Stimulated activated CD4-positive, alpha-beta T cell treated with anti-CD3 and anti-CD28 coated beads, Interleukin-1b, Interleukin-23, amount 100 ng/mL, for 48 hours (primary cell): ENCODE data around the gene FRMD4A.

Experiments
- DNase-seq: peaks from one replicate; pipeline ENCODE4 v3.0.0-alpha.2; 2020

FRMD4A gene

DNA sequence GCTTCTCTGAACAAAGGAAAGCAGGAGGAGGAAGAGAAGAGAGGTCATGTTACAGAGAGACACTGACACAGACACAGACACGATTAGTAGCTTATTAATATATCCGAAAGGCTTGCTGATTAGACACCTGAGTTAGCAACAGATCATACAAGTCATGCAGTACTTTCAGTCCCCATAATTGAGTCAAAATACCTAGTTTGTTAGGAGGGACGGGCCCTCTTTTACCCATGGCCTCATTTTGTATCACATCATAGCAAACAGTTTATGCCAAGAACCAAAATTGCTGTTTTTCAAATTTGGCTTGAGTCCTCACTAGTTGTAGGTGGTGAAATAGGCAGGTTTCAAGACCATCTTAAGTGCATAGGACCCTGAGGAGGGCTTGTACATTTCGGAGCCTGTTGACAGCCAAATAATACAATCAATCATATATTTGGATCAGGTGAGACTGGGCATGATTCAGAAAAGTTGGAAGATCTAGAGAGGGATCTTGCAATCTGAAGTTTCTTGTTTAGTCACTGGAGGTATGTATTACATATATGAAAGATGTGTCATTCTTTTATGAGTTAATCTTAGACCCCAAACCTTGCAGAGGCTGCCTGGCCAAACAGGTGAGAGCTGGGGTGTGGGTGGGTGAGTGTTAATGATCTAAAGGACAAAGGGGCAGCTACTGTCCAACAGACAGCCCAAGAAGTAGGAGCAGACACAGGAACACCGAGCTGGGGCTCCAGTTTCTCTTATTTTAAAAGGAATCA lies 678.6 kb downstream of the FRMD4A start:
- peak; percentile 21 for DNase-seq

- DNase-seq: no peak
Observed at GRCh38 chr10:13650961-13651360, 679.8 kb downstream of the FRMD4A start.

DNA sequence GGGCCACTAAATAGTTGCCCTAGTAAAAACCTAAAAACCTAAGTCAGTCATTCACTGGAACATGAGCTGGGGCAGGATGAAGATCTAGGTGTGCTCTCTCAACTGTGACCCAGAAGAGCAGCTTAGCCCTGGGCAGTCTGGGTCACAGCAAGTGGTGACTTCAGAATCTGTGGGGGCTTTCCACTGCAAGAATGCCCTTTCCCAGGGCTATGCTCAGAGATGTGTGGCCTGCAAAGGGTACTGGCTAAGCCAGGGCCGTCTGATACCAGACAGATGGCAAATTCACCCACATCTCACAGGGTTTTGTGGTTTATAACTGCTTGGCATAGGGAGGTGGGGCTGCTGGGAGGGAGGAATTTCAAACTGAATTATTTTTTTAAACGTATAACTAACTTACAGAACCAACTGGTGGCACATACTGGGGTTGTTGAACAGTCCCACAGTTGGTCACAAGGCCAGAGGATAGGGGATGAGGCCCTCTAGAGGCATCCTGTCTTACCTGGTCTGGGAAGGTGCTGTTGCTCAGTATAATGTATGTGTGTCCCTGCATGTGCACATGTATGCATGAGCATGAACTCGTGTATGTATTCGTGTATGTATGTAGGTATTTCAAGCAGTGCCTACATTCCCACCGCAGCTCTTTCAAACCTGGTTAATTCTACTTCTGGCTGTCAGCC lies 680.7 kb downstream of the FRMD4A start:
- no peak for DNase-seq

GRCh38 chr10:13648425-13648824 lies 682.3 kb downstream of the FRMD4A start:
- DNase-seq: no peak

- DNase-seq: no peak
Observed at GRCh38 chr10:13644866-13645265, 685.9 kb downstream of the FRMD4A start.

DNA sequence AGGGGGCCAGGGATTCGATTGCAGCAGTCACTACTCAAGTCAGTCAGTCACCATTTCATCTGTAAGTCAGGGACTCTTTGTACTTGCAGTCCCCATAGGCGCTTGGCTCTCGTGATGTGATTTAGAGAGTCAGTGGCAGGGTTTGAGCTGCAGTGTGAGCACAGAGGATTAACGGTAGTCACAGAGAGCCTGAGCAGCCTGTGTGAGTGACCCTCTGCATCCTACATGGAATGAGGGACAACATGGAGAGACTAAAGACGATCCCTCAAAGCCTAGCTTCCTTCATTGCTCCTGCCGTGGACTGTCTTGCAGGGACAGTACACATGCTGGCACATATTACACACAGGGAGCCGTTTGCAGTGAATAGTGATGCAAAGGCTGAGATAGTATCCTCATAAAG lies 687.7 kb downstream of the FRMD4A start:
- no peak for DNase-seq

- DNase-seq: no peak
Observed at GRCh38 chr10:13642293-13642692, 688.4 kb downstream of the FRMD4A start.

DNA sequence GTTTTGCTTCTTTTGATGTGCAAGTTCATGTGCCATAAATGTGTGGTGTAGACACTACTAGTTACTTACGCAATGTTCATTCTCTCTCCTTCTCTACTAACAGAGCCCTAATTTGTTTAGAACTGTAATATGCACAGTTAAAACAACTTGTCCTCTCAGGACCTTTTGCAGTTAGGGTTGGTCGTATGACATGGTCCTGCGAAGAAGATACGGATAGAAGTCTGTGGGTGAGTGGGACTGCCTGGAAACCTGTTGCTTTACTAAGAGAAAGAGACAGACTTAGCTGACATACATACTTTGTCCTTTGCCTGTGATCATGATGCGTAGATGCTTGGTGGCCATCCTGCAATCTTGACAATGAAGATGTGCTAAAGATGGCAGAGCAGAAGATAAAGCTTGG lies 692.8 kb downstream of the FRMD4A start:
- no peak for DNase-seq

DNA sequence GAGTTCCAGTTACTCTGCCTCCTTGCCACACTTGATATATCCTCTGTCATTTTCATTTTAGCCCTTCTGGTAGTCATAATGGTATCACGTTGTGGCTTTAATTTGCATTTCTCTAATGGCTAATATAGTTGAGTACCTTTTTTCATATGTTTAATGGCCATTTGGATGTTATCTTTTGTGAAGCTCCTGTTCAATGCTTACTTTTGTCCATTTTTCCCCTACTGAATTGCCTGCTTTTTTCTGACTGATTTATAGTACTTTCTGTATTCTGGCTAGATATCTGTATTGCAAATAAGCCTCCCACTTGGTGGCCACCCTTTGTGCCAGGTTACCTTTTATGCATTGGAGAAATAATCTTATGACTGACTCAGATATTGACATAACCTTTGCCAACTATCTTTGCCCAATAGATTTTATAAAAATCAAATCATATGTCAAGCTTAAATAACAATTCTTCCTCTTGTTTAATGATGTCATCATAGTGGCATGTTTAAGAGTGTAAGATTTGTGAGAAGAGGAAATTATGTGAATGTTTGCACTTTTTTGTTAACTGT lies 693.3 kb downstream of the FRMD4A start:
- DNase-seq: no peak

DNA sequence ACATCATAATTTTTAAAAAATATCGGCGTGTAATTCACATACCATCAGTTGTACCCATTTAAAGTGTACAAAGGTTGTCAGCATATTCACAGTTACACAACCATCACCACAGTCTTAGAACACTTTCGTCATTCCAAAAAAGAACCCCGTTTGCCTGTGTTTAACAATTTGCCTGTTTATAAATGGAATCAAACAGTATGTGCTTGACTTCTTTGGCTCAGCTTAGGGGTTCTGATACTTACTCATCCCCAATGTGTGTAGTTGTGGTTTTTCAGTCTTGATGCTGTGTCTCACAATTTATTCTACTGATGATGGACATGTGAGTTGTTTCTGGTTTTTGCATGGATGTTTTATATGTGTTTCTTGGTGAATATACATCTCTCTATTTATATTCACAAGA lies 693.9 kb downstream of the FRMD4A start:
- no peak for DNase-seq

GRCh38 chr10:13634207-13634606 lies 696.5 kb downstream of the FRMD4A start:
- DNase-seq: no peak

GRCh38 chr10:13633689-13634088 lies 697.0 kb downstream of the FRMD4A start:
- DNase-seq: no peak

- no peak for DNase-seq
Observed at GRCh38 chr10:13632884-13633440, 697.8 kb downstream of the FRMD4A start.

- DNase-seq: no peak
Observed at GRCh38 chr10:13632440-13632839, 698.3 kb downstream of the FRMD4A start.

GRCh38 chr10:13631594-13631993 lies 699.1 kb downstream of the FRMD4A start:
- DNase-seq: no peak

DNA sequence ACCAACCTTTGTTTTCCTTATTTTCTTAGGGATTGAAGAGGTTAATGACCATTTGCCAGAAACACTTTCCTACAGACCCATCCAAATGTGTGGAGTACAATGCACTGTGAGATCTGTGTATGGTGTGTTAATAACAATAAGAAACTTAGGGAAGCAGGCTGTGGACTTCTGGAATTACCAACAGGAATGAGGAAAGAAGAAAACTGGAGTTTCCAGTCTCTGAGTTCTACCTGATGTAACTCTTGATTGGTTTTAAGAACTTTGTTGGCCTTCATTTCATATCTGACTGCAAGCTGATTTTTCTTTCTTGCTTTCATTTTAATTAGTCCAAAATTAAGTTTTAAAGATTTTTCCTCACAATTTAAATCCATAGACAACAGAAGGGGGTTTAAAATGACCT lies 700.5 kb downstream of the FRMD4A start:
- DNase-seq: no peak

- DNase-seq: no peak
Observed at GRCh38 chr10:13629116-13629515, 701.6 kb downstream of the FRMD4A start.

DNA sequence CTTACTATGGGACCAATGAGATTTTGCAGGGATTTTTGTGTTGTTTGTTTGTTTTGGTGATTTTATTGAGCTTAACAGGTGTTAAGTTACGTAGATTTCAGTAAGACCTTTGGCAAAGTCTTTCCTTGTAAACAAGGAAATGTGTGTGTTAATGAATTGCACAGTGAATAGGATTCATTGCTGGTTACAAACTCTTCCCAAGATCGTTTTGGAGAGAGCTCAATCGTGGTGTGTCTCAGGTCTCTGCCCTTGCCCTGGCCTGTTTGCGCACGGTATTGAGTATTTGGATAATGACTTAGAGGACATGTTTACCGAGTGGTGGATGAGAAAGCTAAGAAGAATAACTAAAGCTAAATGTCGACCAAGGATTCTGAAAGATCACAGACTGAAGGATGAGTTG lies 702.1 kb downstream of the FRMD4A start:
- DNase-seq: no peak

DNA sequence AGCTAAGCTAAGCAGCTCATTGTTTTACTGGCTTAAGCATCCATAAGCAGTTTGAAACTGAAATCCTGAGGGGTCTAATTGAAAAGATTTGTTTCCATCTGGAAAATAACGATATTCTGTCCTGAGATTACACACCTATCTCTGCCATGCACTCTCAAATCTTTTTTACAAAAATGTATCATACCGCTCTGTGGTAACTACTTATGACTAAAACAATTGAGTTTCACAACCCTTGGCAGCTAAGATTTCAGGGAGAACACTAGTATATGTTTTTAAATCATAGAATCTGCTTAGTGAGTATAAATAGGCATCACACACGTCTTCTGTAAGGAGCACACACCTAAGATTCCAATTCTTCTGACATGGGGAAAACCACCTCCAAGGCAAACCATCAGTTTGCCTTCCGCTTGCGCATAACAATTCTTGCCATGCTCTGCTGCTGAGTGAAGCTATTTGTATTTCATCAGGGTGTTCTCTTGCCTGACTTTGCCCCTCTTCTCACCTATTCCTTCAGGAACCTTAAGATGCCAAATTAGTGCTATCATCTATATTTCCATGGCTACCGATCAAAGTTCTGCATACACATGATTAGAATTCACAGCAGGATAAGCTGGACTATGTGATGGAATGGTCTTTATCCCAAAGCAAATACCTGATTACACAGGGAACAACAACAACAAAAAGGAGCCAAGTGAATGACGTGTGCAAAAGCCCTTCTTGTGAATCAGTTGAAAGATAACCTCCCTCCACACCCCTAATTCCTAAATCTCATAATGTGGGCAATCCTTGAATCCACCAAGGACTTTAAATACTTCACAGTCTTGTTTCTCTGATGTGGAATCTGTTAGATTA lies 703.0 kb downstream of the FRMD4A start:
- DNase-seq: no peak

GRCh38 chr10:13624630-13625029 lies 706.1 kb downstream of the FRMD4A start:
- DNase-seq: no peak

- DNase-seq: no peak
Observed at GRCh38 chr10:13621931-13622330, 708.8 kb downstream of the FRMD4A start.

DNA sequence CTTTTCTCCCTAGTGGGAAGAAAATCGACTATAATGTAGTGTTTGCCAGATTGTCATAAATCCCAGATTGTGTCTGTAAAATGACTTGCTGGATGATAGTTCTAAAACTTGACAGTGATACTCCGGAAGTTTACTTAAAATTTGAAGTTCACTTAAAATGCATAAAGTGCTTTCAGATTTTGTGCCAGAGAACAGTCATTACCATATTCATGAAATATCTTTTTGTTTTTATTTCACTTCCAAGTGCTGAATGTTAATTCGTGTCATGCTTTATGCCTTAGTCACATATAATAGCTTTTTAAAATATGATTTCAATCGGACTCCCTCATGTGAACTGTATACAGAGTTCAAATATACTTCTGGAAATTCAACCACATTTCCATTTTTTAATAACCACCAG lies 713.6 kb downstream of the FRMD4A start:
- no peak for DNase-seq

- no peak for DNase-seq
Observed at GRCh38 chr10:13615650-13616300, 714.9 kb downstream of the FRMD4A start.
